Epithelial cell of prostate (primary cell): ENCODE data around the gene SMG6.
"Not testable (repeated sequence)": the region's sequence is repeated elsewhere in the genome, so short reads cannot be mapped to it uniquely, and the experiment has no call there.

Source experiments
- DNase-seq: peaks from one replicate; pipeline ENCODE4 v3.0.0-alpha.2; 2011; ENCODE audit warnings: low read depth, low spot score
- H3K27ac ChIP-seq: fragments of 450-650 bp; 2 replicates; pipeline ENCODE4 v1.5.1; 2017; ENCODE audit warnings: mild to moderate bottlenecking

SMG6 gene

DNA sequence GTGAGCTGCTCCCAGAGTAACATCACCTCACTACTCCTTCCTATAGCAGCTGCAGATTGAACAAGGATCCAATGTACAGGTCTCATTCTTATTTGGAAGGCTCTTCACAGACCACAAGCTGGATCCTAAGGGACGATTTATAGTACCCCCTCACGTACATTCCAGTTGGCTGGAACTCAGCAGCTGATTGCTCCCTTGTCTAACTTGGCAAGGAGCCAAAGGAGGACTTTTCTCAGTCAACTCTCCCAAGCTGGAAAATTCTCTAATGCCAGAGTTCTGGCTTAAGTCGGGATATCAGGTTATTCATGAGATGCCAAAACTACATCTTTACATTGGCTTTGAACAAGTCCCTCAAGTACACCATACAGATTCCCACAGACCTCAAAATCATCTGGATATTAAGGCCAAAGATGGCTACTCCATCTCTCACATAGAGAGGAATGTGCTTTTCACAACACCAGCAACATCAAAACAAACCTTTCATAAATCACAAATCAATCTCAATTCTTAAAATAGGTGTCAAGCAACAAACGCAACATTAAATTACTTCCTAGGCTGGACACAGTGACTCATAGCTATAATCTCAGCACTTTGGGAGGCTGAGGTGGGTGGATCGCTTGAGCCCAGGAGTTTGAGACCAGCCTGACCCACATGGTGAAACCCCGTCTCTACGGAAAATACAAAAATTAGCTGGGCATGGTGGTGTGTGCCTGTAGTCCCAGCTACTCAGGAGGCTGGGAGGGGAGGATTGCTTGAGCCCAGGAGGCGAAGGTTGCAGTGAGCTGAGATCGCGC, 39.3 kb downstream of the SMG6 start:
- no peak overlapping the region for H3K27ac ChIP-seq
- no peak for DNase-seq

DNA sequence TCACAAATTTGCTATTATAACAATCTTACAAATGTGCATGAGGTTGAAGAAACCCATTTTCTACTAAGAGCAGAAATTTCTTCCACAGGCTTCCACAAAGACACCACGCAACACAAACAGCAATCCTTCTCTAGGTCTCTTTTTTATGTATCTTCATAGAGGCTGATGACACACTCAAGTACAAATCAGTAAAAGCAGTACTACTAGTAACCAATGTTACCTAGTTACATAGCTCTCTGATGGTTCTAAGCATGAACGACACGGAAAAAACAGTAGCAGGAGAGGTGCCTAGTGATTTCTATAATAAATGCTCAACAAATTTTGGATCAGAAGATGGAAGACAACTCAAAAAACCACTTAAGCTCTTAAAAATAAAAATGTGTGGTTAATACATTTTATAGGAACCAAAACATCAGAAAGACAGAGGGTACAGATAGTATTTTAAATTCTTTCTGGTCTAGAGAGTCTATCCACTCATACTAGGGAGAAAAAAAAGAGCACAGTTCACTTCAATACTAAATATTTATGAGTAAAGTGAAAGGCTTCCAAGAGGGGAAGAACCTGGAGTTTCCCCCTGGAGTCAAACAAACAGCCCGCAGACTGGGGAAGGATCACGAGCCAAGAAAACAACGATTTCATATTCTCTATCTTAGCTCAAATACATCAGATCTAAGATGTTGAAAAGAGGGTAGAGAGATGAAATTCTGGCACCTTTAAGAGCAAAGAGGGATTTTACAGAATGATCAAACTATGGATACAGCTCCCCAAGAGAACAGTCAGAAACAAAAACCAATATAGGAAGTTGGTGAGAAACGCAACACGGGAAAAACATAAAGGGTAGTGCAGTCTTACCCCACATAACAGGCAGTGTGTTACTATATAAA, 40.2 kb downstream of the SMG6 start:
- DNase-seq, result no peak
- H3K27ac ChIP-seq, result no peak overlapping the region

DNA sequence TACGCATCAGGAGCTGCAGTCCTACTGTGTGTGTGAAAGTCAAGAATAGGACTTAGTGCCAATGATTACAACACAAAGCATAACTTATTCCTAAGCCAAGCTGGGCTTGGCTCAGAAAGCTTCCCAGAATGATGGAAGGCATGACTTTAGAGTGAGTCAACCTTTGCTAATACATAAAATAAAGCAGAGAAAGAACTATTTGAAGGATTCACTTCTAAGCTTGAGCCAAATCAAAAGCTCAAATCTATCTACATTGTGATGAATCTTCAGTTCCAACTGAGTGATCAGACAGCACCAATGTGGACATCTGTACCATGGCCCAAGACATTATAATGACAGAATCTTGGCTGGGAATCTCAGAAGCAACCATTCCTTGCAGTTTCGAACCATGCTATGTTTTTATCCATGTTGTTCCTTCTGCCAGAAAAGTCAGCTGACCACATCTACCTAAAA, 41.4 kb downstream of the SMG6 start:
- no peak for DNase-seq
- peak overlapping the region; percentile 40 for H3K27ac ChIP-seq

GRCh38 chr17:2259769-2260536, 43.6 kb downstream of the SMG6 start:
- no peak overlapping the region for H3K27ac ChIP-seq

DNA sequence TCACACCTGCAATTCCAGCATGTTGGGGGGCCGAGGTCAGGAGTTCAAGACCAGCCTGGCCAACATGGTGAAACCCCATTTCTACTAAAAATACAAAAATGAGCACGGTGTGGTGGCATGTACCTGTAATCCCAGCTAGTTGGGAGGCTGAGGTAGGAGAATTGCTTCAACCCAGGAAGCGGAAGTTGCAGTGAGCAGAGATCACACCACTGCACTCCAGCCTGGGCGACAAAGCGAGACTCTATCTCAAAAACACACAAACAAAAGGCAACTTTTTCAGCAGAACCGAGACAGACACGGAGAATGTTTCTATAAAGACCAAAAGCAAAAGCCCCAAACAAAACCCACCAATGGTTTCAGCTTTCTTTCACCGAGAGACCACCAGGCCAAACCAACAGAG, 44.8 kb downstream of the SMG6 start:
- H3K27ac ChIP-seq, DNase-seq: not testable (repeated sequence)

More at GRCh38 chr17:2259769-2260536, 43.6 kb downstream of the SMG6 start:
- no peak for DNase-seq

GRCh38 chr17:2253768-2254406, 49.7 kb downstream of the SMG6 start:
- H3K27ac ChIP-seq, result no peak overlapping the region
- DNase-seq, result no peak

DNA sequence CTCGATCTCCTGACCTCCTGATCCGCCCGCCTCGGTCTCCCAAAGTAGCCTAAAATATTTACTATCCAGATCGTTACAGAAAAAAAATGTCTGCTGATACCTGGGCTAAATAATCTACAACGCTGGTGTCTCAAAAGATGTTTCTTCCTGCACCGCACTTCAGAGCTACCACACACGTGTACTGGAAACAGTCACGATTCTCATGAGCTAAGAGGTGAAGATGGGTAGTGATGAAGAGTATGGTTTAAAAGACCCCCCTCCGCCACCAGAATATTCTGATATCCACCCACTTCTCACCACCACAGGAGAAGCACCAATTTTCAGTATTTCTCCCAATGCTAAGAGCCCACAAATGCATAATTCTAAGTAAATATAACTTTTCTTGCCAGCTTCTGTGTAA, 50.2 kb downstream of the SMG6 start:
- no peak for DNase-seq
- H3K27ac ChIP-seq, result no peak overlapping the region

DNA sequence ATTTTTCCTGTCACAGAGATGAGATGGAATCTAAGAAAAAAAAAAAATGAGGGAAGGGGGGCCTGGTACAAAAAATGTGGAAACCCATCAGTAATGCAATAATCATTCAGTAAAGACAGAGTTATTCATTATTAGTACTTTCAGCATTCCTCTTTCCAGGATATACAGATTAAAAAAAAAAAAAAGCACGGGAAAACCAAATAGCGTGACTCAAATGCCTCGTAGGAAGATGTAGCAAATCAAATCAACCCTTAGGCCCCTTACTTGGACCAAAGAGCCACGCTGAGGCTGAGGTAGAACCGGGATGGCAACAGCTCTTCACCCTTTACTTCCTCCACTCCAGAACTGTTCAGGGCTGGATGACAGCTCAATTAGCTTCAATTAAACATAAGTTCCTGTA, 52.5 kb downstream of the SMG6 start:
- no peak overlapping the region for H3K27ac ChIP-seq
- no peak for DNase-seq

- no peak for DNase-seq
- H3K27ac ChIP-seq, result no peak overlapping the region
Measured at GRCh38 chr17:2250140-2251095, 53.2 kb downstream of the SMG6 start.

DNA sequence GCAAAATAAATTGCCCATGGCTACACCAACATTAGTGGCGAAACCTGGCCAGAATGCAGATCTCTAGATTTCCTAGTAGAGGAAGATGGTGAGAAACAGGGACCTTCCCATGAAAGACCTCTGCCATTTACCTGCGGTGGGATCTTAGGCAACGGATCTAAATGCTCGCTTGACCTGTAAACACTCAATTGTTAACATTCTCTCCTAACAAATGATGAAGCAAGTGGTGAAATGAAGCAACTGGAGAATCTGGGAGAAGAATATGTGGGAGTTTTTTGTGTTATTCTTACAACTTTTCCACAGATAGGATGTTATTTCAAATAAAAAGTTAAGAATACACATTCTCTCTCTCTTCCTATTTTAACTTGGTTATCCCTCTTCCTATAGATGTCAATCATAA, 56.6 kb downstream of the SMG6 start:
- no peak overlapping the region for H3K27ac ChIP-seq
- DNase-seq, result no peak

DNA sequence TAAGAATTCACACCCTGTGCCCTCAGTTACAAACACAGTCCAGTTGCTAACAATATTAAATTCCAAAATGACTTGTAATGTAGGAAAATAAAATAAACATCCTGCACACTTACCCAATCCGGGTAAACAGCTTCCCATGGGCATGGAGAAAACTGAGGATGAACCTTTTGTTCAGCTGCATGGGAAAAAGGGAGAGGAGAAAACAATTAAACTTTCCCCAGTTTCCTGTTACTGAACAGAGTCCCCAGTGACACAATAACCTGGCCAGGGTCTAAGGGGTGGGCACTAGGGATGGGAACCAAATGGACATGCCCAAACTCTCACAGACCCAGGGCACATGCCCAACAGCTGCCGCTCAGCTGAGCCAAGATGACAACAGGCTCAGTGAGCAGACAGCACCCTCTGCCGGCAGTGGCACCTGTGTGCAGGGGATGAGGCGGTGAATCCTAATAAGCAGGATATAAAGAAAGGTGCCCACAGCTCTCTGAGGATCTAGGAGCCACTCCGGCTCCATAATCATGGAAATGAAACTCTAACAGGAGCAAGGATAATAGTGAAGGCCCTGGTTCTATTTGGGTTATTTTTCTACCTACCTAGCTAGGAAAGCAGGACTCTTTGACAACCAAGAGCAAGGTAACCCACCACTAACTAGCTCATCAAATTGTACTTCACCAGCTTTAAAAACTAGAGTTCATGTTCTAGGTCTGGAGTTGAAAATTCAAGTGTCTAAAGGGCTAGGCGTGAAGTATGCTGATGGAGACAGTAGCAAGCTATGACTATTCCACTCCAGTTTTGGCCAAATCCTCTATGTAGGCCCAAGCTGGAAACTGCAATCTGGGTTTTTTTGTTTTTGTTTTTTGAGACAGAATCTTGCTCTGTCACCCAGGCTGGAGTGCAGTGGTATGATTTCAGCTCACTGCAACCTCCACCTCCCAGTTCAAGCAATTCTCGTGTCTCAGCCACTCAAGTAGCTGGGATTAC, 58.8 kb downstream of the SMG6 start:
- DNase-seq, result no peak
- H3K27ac ChIP-seq, result no peak overlapping the region

DNA sequence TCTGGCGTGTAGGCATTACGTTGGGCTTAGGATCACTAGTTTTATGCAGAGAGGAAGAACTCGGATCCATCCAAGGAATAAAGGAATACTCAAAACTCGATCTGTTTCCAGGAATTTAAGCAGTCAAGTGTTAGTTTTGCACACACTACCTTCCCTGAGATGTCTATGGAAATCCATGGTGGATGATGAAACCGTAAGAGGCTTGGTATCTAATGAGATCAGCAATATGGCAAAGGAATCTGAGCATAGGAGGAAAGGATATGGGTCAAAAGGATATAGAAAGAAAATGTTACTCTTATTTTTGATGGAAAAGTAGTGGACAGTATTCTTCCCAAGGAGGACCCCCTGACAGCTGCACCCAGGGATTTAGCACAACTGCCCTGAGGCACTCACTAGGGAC, 59.6 kb downstream of the SMG6 start:
- DNase-seq, result no peak
- H3K27ac ChIP-seq, result no peak overlapping the region

- no peak overlapping the region for H3K27ac ChIP-seq
- DNase-seq, result no peak
Measured at GRCh38 chr17:2241823-2242222, 61.8 kb downstream of the SMG6 start.

DNA sequence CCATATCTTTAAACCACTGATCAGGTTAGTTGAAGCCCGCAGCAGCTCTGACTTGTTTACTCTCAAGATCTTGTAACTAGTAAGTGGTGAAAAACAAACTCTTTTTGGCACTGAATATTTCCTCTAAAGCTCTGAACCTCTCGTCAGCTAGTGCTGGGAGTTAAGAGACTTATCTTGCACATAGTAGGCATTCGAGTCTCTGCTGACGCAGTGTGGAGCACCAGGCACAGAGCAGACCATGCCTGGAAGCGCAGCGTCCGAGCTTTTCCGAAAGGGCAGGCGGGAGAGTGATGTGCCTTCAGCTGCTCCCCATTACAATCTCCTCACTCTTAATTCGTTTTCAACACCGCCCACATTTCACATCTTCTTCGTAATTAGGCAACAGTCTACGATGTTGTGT, 63.0 kb downstream of the SMG6 start:
- DNase-seq, result no peak
- H3K27ac ChIP-seq, result peak overlapping the region; percentile 57

DNA sequence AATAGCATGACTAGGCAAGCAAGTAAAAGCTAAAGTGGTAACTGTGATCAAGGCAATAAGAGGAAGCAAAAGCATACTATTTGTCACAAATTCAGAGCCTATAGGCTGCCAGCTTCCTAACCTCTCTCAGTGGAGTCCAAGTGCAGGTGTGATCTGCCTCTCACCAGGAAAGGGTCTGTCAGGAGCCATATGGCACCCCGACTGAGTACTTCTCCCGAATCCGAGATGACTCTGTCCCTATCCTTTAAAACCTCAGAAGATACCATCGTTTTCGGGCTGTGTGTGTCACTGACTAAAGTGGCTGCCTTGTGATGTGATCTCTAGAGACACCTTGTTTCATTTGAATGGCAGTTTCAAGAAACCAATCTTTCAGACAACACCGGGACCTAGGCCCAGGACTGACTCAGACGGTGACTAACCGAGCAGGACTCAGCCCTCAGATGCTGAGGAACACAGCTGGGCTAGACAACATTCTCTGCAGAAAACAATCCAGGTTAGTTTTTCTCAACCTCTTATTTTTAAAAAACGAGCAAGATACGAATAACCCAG, 63.6 kb downstream of the SMG6 start:
- H3K27ac ChIP-seq, result peak overlapping the region; percentile 57
- DNase-seq, result peak; percentile 60

GRCh38 chr17:2239170-2239551, 64.4 kb downstream of the SMG6 start:
- no peak for DNase-seq
- H3K27ac ChIP-seq, result peak overlapping the region; percentile 57

GRCh38 chr17:2238432-2239169, 65.0 kb downstream of the SMG6 start:
- no peak for DNase-seq
- H3K27ac ChIP-seq, result no peak overlapping the region
